SH-SY5Y (cell line): ENCODE data around the gene ZNF22.

Experiments used
- GATA2 ChIP-seq: IDR thresholded peaks from 2 replicates; pipeline ENCODE4 v1.6.1; 2011; ENCODE audit warnings: mild to moderate bottlenecking, low read depth, low read length
- GATA3 ChIP-seq: IDR thresholded peaks from 2 replicates; pipeline ENCODE4 v1.6.1; 2011; ENCODE audit warnings: low read depth, mild to moderate bottlenecking, low read length, moderate library complexity

The ZNF22 gene

DNA sequence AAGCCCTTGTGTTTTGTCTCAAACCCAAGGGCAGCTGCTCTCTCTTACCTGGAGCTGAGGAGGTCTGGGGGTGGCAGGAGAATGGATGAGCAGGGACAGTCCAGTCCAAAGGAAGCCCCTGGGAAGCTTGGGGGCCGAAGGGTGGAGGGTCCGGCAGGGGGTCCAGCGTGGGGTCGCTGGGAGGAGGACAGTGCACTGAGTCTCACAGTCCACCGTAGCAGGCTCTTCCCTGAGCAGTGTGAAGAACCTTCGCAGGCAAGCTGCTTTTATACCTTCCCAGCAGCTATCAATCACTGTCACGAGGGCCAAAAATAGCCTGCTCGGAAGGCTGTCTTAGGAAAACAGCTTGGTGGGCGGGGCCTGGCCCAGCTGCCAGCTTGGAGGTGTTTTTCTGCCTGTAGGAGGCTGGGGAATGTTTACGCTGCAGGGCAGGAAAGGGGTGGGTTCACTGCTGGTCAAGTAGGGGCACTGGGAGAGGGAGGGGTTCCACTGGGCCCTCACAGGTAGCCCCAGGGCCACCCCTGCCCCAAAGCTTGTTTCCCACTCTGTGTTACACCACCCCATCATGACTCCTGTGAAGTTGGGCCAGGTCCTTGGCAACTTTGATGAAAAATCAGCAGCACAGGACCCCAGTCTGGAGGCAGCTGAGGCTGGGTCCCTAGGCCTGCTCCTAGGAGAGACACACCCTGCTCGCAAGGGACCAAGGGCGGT is 22.0 kb upstream of the ZNF22 start, which contains the start of gene DEPP1:
DEPP1 (minus strand) TSS at position 240 of the 711 bp plus-strand sequence. CDS start 779 bp downstream, outside the sequence.
- TF ChIP-seq GATA2 (no peak), GATA3 (no peak)

DNA sequence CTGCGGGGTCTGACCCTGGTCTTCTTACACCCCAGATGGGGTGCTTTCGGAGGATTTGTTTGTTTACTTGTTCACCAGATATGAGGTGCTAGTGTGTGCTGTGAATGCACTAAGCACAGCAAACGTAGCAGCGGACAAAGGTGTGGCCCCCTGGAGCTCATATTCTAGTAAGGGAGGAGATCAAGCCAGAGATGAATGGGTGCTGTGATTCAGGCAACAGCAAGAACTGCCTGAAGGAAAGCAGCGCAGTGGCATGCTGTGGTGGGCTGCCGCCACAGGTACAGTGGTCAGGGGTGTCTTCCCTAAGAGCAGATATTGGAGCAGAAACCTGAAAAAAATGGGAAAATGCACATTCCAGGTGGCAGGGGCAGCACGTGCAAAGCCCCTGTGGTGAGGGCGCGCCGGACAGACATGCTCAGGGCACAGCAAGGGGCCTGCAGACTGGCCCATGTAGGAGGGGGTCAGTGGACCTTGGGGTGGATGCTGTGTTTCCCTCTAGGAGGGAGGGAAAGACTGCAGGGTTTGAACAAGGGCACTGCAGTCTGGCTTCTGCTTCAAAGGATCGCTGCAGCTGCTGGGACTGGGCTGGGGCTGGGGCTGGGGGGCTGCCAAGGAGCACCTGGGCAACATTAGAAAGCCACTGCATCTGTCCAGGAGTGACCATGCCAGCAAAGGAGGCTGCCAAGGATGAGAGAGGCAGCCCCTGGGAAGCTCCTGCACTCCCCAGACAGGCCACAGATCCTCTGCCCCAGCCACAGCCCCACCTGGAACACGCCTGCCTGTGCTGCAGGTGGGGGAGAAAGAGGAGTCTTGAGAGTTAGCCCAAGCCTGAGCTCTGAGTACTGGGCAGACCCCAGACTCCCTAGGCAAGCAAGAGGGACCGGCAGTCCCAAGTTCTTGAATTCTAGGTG is 21.2 kb upstream of the ZNF22 start:
- TF ChIP-seq GATA3 (no peak), GATA2 (no peak)

DNA sequence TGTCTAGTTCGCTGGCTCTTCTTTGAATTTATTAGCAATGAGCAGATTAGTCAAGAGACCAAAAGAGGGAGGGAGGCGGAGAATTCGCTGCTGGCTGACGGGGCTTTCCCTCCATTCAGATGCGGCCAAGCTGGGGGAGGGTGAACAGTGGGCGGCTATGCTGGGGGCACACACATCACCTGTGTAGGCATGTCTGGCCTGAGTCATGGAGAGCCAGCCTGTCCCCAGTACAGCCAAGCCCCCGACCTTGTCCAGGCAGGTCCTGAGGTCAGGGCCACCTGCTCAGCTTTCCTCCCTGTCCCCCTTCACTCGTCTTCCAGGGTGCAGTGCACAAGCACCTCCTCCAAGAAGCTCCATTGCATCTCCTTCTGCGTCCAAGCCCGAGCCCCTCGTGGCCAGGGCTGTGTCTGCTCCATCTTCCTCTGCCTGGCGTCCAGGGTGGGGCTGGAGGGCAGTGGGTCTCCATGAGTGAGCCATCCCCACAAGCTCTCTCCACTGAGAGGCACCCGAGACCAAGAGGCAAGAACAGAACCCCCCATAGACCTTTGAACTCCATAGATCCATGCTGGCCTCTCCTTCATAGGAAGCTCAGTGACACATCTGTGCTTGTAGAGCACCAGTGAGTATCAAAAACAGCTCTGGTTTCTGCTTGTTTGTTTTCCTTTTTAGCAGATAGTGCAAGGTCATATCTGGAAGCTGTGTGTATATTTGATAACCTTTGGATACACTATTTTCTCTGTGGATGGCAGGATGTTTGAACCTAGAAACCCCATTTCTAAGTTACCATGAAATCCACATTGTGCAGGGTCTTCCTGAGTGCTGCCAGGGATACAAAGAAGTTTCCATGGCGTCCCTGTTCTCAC is 20.2 kb upstream of the ZNF22 start:
- TF ChIP-seq GATA2 (no peak), GATA3 (no peak)

DNA sequence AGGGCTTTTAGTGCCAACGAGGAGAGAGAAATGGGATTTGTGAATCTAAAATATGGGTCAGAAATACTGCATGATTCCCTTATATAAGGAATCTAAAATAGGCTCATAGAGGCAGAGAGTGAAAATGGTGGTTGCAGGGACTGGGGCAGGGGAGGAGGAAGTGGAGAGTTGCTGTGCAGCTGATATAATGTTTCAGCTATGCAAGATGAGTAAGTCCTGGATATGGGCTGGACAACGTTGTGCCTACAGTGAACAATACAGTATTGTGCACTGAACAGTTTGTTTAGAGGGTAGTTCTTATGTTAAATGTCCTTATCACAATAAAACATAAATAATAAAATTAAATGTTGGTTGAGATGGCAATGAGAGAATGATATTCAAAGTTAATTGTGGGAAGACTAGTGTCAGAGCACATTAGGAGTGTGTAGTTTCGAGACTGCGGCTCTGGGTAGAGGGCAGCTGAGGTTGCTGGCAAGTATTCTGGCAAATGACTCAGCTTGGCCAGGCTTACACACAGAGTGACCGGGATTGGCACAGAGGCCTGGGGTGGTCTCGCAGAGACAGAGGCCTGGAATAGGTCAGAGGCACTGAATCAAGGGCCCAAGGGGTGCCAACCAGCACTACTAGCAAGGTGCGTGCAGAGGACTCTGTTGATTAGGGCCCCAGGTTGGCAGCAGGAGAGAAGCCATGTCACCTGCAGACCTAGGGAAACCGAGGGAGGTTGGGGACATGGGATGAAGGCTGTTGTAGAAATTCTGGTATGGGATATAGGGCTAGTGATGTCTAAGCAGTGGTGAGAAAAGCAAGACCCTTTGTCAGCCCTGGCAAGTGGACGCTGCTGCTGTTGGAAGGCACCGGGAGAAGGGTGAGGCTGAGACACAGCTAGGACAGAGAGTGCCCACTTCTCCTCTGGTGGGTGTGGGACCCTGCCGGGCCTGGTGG is 19.3 kb upstream of the ZNF22 start:
- TF ChIP-seq GATA3 (no peak), GATA2 (no peak)

DNA sequence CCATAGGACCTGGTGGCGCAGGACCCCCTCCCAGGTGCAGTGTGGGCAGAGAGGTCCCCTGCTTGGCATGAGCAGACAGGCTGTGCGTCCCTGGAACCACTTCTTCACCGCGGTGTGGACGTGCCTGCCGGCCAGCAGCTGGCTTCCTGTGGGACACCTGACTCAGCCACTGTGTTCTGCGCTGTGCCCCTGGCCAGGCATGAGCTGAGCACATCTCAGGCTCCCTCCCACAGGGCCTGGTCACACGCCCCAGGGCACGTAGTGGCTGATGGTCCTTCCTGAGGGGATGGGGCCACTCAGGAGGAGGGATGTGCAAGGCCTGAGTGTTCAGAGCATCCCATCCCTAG is 18.6 kb upstream of the ZNF22 start:
- no peak for TF ChIP-seq GATA3
- TF ChIP-seq GATA2 = no peak

DNA sequence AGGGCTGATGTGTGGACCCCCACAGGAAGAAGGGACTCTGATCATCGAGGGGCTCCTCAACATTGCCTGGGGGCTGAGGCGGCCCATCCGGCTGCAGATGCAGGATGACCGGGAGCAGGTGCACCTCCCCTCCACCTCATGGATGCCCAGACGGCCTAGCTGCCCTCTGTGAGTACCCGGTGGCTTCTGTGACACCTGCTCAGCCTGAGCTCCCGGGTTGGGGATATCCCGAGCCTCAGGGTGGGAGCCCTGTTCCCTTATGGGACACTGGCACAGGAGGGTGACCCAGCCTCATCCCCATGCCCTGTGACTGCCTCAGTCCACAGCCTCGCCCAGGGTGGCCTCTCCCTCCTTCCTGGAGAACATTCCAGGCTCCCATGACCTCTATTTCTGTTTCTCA is 18.2 kb upstream of the ZNF22 start:
- no peak for TF ChIP-seq GATA3
- no peak for TF ChIP-seq GATA2

DNA sequence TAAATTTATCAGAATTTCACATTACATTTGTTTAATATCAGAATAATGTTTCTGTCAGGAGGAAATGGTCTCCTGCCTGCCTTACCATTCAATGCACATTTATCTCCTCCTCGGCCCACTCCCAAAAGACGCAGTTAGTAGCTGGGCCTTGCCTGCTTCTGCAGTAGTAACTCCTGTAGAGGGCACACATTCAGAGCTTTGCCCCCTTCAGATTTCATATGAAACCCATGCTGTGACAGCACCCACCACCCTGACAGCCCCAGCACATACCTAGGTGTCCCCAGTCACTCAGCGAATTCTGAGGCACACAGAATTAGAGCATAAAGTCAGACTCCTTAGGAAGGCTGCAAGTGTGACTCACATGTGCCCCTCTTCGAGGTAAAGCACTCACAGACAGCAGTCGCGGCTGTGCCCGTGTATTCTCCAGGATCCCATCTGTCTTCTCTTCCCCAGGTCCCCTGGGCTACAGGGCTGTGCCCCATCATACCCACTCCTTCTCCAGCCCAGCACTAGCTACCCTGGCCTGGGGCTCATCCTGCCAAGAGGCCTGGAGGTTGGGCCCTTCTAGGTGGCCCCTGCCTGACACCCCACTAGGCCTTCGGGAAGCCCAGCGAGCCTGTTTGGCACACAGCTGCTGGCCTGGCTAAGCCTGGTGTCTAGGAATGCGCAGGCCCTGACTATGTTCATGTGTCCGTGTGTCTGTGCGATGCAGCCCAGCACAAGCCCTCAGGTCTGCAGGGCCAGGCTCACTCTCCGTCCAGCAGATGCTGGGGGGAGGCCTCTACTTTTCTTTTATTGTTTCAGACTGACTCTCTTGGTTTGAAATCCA is 17.4 kb upstream of the ZNF22 start:
- TF ChIP-seq GATA2 = no peak
- no peak for TF ChIP-seq GATA3

DNA sequence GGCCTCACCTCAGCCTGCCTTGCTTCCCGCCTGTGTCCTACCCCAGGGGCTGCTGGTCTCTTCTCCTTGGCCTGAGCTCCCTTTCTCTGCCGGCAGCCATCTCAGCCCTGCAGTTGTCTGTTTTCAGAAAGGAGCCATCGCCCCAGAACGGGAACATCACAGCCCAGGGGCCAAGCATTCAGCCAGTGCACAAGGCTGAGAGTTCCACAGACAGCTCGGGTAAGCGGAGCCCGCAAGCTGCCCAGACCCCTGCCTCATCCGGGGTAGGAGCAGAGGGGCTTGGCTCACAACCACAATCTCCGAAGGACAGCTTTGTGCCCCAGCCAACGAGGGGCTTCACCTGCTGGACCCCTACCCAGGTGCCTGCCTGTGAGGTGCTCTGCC is 16.8 kb upstream of the ZNF22 start:
- no peak for TF ChIP-seq GATA2
- no peak for TF ChIP-seq GATA3

DNA sequence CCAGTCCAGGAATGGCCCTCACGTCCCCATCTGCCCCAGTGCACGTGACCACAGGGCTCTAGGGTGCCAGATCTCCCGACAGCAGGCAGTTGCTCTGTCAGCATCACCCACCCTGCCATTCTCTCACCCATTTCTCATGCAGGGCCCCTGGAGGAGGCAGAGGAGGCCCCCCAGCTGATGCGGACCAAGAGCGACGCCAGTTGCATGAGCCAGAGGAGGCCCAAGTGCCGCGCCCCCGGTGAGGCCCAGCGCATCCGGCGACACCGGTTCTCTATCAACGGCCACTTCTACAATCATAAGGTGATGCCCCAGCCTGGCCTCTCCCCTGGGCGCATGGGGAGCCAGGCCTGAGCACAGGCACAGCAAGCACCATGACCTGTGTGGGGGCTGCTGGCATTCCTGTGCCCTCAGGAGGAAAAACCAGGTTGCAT is 16.0 kb upstream of the ZNF22 start:
- no peak for TF ChIP-seq GATA2
- no peak for TF ChIP-seq GATA3

DNA sequence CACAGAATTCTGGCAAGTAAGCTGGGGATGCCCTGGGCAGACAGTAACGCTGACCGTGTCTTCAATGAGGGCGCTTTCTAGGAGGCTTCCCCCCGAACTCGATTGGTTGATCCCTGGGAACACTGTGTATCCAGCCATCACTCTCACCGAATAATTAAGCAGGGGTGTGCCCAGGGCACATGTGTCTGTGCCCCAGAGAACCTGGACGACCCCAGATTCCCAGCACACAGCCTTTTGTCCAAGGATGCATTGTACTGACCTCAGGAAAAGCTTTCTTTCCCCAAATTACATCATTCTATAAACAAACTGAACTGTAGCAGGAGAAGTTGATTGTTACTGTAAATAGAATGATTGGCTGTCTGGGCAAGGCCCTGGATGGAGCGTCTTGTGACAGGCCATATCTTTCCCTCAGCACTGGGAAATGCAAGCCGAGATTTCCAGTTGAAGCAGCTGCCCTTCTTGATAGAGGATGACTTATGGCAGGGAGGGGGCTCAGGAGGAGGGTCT is 15.5 kb upstream of the ZNF22 start:
- TF ChIP-seq GATA3 = no peak
- TF ChIP-seq GATA2 = no peak

DNA sequence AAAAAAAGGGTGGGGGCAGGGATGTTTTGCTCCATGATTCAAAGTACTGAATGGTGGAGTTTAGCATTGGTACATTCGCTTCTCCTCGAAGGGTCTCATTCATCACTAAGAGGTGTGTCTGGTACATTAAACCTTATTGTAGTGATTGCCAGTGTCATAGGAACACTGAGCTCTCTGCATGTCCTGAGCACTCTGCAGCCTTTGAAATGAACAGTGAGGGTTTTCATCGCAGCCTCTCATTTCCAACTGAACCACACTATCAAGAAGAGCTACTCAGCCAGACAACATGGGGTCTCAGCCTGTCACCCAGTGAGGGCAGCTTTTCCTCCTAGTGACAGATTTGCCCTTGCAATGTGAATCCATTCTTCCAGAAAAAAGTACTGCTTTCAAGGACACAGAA is 14.5 kb upstream of the ZNF22 start:
- no peak for TF ChIP-seq GATA3

DNA sequence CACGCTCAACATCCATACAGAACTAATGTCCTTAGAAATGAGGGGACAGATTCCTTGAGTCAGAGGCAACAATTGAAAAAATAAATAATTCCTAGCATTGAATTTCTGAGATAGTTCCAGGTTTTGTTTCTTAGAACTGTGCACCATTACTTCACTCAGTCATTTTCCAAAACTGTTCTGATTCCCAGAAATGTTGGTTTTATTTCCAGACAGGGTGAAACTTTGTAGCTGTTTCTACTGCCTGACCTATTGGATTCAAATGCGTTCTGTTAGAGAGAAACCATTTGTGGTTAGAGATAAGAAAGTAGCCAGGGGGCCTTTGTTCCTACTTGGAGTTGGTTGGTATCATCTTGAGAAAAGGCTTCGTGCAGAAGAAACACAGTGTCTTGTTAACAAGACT is 14.1 kb upstream of the ZNF22 start:
- no peak for TF ChIP-seq GATA3
- no peak for TF ChIP-seq GATA2

DNA sequence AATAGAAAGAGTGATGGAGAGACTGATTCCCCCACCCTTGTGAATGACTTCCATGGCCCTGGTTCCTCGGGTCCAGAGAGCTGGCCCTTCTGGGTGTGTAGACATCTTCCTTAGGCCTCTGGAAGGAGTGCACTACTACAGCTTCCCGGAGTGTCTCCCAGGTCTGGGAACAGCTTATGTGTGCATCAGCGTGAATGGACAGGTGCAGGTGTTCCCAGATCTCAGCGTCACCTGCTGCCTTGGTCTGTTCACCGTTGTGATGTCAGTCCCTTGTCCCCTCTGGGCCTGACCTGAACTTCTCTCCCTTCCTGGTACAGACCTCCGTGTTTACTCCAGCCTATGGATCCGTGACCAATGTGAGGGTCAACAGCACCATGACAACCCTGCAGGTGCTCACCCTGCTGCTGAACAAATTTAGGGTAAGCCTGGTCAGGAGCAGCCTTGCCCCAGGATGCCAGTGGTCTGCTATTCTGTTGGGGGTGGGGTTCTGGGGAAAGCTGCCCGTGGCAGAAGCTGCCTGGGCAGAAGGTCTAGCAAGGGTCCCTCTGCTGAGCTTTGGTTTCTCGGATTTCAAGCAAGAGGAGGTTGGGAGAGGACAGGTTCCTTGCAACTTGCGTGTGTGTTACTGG is 11.7 kb upstream of the ZNF22 start:
- no peak for TF ChIP-seq GATA2
- TF ChIP-seq GATA3 = no peak
